SK-N-MC (cell line): ENCODE measurements around the gene RGS9.

ENCODE experiments used
- EZH2 ChIP-seq: fragments of 200-600 bp; sonication (generic); IDR thresholded peaks from one replicate; pipeline ENCODE4 v1.6.1; 2017; ENCODE audit warnings: antibody characterized with exemption
- FOXP2 ChIP-seq: optimal IDR thresholded peaks from 2 replicates; pipeline ENCODE3; 2011; ENCODE audit warnings: mild to moderate bottlenecking, moderate library complexity; ENCODE audit not compliant: insufficient read depth; ENCODE audit errors: extremely low read length, control extremely low read depth

GRCh38 chr17:65185668-65186382, 48.7 kb downstream of the RGS9 start:
- TF ChIP-seq EZH2 (no peak), FOXP2 (no peak)
